ENCODE data around the gene GEMIN7.

The GEMIN7 gene

DNA sequence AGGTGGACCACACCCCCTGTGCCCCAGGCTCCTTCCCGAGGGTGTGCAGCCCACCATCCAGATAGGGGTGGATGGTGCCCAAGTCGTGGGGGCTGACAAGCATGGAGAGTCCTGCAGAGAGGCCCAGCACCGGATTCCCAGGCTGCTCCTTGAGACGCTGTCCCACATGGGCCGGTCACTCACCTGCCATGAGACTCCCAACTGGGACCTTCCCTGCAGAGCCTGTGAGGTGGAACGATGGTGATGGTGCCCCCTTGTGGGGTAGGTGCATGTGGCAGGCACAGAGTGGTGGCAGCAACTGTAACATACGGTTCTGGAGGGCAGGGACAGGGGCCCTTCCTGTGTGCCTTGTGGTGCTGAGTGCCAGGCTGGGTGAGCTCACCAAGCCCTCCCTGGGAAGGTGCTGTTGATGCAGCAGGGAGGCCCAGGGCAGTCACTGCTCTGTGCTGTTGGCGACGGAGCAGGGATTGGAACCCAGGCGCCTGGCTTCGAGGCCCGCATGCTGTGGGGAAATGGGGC is 47.0 kb downstream of the GEMIN7 start:
- no peak overlapping the region for H2BK15ac ChIP-seq (ENCODE audit: low read length)
- peak overlapping the region; percentile 87 for H3K23ac ChIP-seq (ENCODE audit: low read depth, low read length, poor library complexity)
- no peak overlapping the region for H3K4me3 ChIP-seq (ENCODE audit: low read length in 2 of 2)
- H3K79me1 ChIP-seq (ENCODE audit: low read depth, low read length): peaks cover 22% of the 10 kb centered on the region
- no peak overlapping the region for H3K14ac ChIP-seq (ENCODE audit: low read length)
- WGBS, 2 donors (ENCODE audit: extremely low coverage in 2 of 2, insufficient read length in 2 of 2, insufficient replicate concordance in 1 of 2): no CpG with 5 or more reads among the region's 12 CpGs
- no peak overlapping the region for H2AK5ac ChIP-seq (ENCODE audit: low read depth, low read length)
- H3K4ac ChIP-seq (ENCODE audit: low read length): no peak overlapping the region
- H3K27me3 ChIP-seq (ENCODE audit: control insufficient read depth in 3 of 3, insufficient read depth in 3 of 3, low read depth in 1 of 3, low read length in 3 of 3): no peaks in the 10 kb centered on the region
- H3K9ac ChIP-seq (ENCODE audit: low read depth, low read length, poor library complexity): no peak overlapping the region
- H2AFZ ChIP-seq (ENCODE audit: low read length): no peak overlapping the region
- no peak overlapping the region for H3K4me2 ChIP-seq (ENCODE audit: insufficient read depth, low read length, poor library complexity, severe bottlenecking)
- peak overlapping the region; percentile 73 for H2BK12ac ChIP-seq (ENCODE audit: low read length)
- H3K27ac ChIP-seq (replicated peaks; ENCODE audit: low read length): no peak overlapping the region
- no peak overlapping the region for H4K91ac ChIP-seq (ENCODE audit: low read depth, low read length, poor library complexity)
- peak; percentile 41 for DNase-seq (ENCODE audit: low spot score)
- peak overlapping the region; percentile 44 for H3K18ac ChIP-seq (ENCODE audit: low read length)
- H3K36me3 ChIP-seq (replicated peaks in 1 of 2; ENCODE audit: control insufficient read depth in 2 of 2, insufficient read depth in 2 of 2, low read length in 2 of 2): no peaks in the 10 kb centered on the region
- no peak overlapping the region for H2BK120ac ChIP-seq (ENCODE audit: low read depth, low read length)
- H2BK5ac ChIP-seq (ENCODE audit: low read length): no peak overlapping the region
- H3K9me3 ChIP-seq (replicated peaks in 1 of 2; ENCODE audit: control insufficient read depth in 2 of 2, insufficient read depth in 1 of 2, low read depth in 1 of 2, low read length in 2 of 2): no peaks in the 10 kb centered on the region
- no peak overlapping the region for H4K8ac ChIP-seq (ENCODE audit: low read depth, low read length)
- peaks cover 4 to 9% of the 10 kb centered on the region in 2 donors for H3K4me1 ChIP-seq (ENCODE audit: control insufficient read depth in 2 of 2, insufficient read depth in 1 of 2, low read depth in 1 of 2, low read length in 2 of 2)

DNA sequence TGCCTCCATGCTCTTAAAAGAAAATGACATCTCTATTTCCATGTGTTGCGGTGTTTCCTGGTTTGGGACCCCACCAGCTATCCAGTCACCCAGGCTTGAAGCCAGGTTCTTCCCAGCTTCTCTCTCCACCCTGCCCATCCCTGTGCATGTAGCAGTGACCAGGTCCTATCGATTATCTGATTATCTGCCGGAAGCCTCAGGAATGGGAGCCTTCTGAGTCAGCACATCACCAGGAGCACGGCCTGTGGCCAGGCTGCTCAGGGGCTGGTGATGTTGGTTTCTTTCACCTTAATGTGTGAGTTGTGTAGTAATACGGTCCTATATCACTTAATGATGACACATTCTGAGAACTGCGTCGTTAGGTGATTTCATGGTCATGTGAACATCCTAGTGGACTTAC is 47.6 kb downstream of the GEMIN7 start:
- no peak overlapping the region for H2BK5ac ChIP-seq (ENCODE audit: low read length)
- no peak overlapping the region for H2BK120ac ChIP-seq (ENCODE audit: low read depth, low read length)
- H3K4me3 ChIP-seq (ENCODE audit: low read length in 2 of 2): no peak overlapping the region
- no peak overlapping the region for H2AFZ ChIP-seq (ENCODE audit: low read length)
- H3K4me2 ChIP-seq (ENCODE audit: insufficient read depth, low read length, poor library complexity, severe bottlenecking): no peak overlapping the region
- no peak overlapping the region for H2BK15ac ChIP-seq (ENCODE audit: low read length)
- no peak overlapping the region for H3K14ac ChIP-seq (ENCODE audit: low read length)
- DNase-seq (ENCODE audit: low spot score): no peak
- H3K27ac ChIP-seq (replicated peaks; ENCODE audit: low read length): no peak overlapping the region
- no CpG with 5 or more reads among the region's 7 CpGs for WGBS, 2 donors (ENCODE audit: extremely low coverage in 2 of 2, insufficient read length in 2 of 2, insufficient replicate concordance in 1 of 2)
- no peak overlapping the region for H4K91ac ChIP-seq (ENCODE audit: low read depth, low read length, poor library complexity)
- no peak overlapping the region for H2BK12ac ChIP-seq (ENCODE audit: low read length)
- H3K9ac ChIP-seq (ENCODE audit: low read depth, low read length, poor library complexity): no peak overlapping the region
- no peak overlapping the region for H3K4ac ChIP-seq (ENCODE audit: low read length)
- H2AK5ac ChIP-seq (ENCODE audit: low read depth, low read length): no peak overlapping the region
- H3K79me1 ChIP-seq (ENCODE audit: low read depth, low read length): peaks cover 23% of the 10 kb centered on the region
- peaks cover 4 to 10% of the 10 kb centered on the region in 2 donors for H3K4me1 ChIP-seq (ENCODE audit: control insufficient read depth in 2 of 2, insufficient read depth in 1 of 2, low read depth in 1 of 2, low read length in 2 of 2)
- no peak overlapping the region for H3K18ac ChIP-seq (ENCODE audit: low read length)
- peak overlapping the region; percentile 10 for H3K23ac ChIP-seq (ENCODE audit: low read depth, low read length, poor library complexity)
- no peaks in the 10 kb centered on the region for H3K36me3 ChIP-seq (replicated peaks in 1 of 2; ENCODE audit: control insufficient read depth in 2 of 2, insufficient read depth in 2 of 2, low read length in 2 of 2)
- H3K27me3 ChIP-seq (ENCODE audit: control insufficient read depth in 3 of 3, insufficient read depth in 3 of 3, low read depth in 1 of 3, low read length in 3 of 3): no peaks in the 10 kb centered on the region
- no peaks in the 10 kb centered on the region for H3K9me3 ChIP-seq (replicated peaks in 1 of 2; ENCODE audit: control insufficient read depth in 2 of 2, insufficient read depth in 1 of 2, low read depth in 1 of 2, low read length in 2 of 2)
- no peak overlapping the region for H4K8ac ChIP-seq (ENCODE audit: low read depth, low read length)

GRCh38 chr19:45128146-45128545 is 49.1 kb downstream of the GEMIN7 start:
- H3K14ac ChIP-seq (ENCODE audit: low read length): no peak overlapping the region
- no peaks in the 10 kb centered on the region for H3K27me3 ChIP-seq (ENCODE audit: control insufficient read depth in 3 of 3, insufficient read depth in 3 of 3, low read depth in 1 of 3, low read length in 3 of 3)
- no peak overlapping the region for H4K8ac ChIP-seq (ENCODE audit: low read depth, low read length)
- no peak overlapping the region for H2AFZ ChIP-seq (ENCODE audit: low read length)
- no peak overlapping the region for H3K23ac ChIP-seq (ENCODE audit: low read depth, low read length, poor library complexity)
- H2BK15ac ChIP-seq (ENCODE audit: low read length): no peak overlapping the region
- peaks cover 4 to 10% of the 10 kb centered on the region in 2 donors for H3K4me1 ChIP-seq (ENCODE audit: control insufficient read depth in 2 of 2, insufficient read depth in 1 of 2, low read depth in 1 of 2, low read length in 2 of 2)
- H3K4me3 ChIP-seq (ENCODE audit: low read length in 2 of 2): no peak overlapping the region
- H3K4ac ChIP-seq (ENCODE audit: low read length): no peak overlapping the region
- WGBS, 2 donors (ENCODE audit: extremely low coverage in 2 of 2, insufficient read length in 2 of 2, insufficient replicate concordance in 1 of 2): no CpG with 5 or more reads among the region's 5 CpGs
- DNase-seq (ENCODE audit: low spot score): no peak
- peaks cover 18% of the 10 kb centered on the region for H3K79me1 ChIP-seq (ENCODE audit: low read depth, low read length)
- peaks cover 0 to 2% of the 10 kb centered on the region in 2 donors for H3K36me3 ChIP-seq (replicated peaks in 1 of 2; ENCODE audit: control insufficient read depth in 2 of 2, insufficient read depth in 2 of 2, low read length in 2 of 2)
- no peaks in the 10 kb centered on the region for H3K9me3 ChIP-seq (replicated peaks in 1 of 2; ENCODE audit: control insufficient read depth in 2 of 2, insufficient read depth in 1 of 2, low read depth in 1 of 2, low read length in 2 of 2)
- H2BK120ac ChIP-seq (ENCODE audit: low read depth, low read length): no peak overlapping the region
- no peak overlapping the region for H2BK5ac ChIP-seq (ENCODE audit: low read length)
- H3K18ac ChIP-seq (ENCODE audit: low read length): no peak overlapping the region
- no peak overlapping the region for H2BK12ac ChIP-seq (ENCODE audit: low read length)
- no peak overlapping the region for H3K9ac ChIP-seq (ENCODE audit: low read depth, low read length, poor library complexity)
- no peak overlapping the region for H3K27ac ChIP-seq (replicated peaks; ENCODE audit: low read length)
- H4K91ac ChIP-seq (ENCODE audit: low read depth, low read length, poor library complexity): no peak overlapping the region
- no peak overlapping the region for H3K4me2 ChIP-seq (ENCODE audit: insufficient read depth, low read length, poor library complexity, severe bottlenecking)
- no peak overlapping the region for H2AK5ac ChIP-seq (ENCODE audit: low read depth, low read length)

DNA sequence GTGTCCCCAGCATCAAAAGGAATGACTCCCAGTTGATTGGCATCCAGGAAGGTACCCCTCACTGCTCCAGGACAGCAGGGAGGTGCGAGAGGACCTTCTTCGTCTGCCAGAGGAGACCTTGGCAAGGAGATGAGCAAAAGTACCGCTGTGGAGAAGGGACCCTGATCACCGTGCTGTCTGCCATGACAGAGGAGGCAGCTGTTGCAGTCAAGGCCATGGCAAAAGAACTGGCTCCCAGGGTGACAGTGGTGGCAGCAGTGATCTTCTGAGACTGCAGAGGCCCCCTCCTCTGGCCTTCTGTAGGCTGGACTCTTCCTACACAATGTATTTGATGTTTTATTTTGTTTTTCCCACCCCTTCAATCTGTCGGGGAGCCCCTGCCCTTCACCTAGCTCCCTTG is 49.7 kb downstream of the GEMIN7 start:
- H3K9ac ChIP-seq (ENCODE audit: low read depth, low read length, poor library complexity): no peak overlapping the region
- H3K23ac ChIP-seq (ENCODE audit: low read depth, low read length, poor library complexity): no peak overlapping the region
- H3K14ac ChIP-seq (ENCODE audit: low read length): no peak overlapping the region
- H3K4me1 ChIP-seq (ENCODE audit: control insufficient read depth in 2 of 2, insufficient read depth in 1 of 2, low read depth in 1 of 2, low read length in 2 of 2): peaks cover 4 to 10% of the 10 kb centered on the region in 2 donors
- H3K4me3 ChIP-seq (ENCODE audit: low read length in 2 of 2): no peak overlapping the region
- no peak overlapping the region for H4K91ac ChIP-seq (ENCODE audit: low read depth, low read length, poor library complexity)
- H3K36me3 ChIP-seq (replicated peaks in 1 of 2; ENCODE audit: control insufficient read depth in 2 of 2, insufficient read depth in 2 of 2, low read length in 2 of 2): peaks cover 0 to 4% of the 10 kb centered on the region in 2 donors
- H2AFZ ChIP-seq (ENCODE audit: low read length): no peak overlapping the region
- no peak overlapping the region for H3K18ac ChIP-seq (ENCODE audit: low read length)
- H3K27me3 ChIP-seq (ENCODE audit: control insufficient read depth in 3 of 3, insufficient read depth in 3 of 3, low read depth in 1 of 3, low read length in 3 of 3): no peaks in the 10 kb centered on the region
- H3K4me2 ChIP-seq (ENCODE audit: insufficient read depth, low read length, poor library complexity, severe bottlenecking): no peak overlapping the region
- no CpG with 5 or more reads among the region's 5 CpGs for WGBS, 2 donors (ENCODE audit: extremely low coverage in 2 of 2, insufficient read length in 2 of 2, insufficient replicate concordance in 1 of 2)
- no peak overlapping the region for H2BK15ac ChIP-seq (ENCODE audit: low read length)
- no peak overlapping the region for H2BK120ac ChIP-seq (ENCODE audit: low read depth, low read length)
- no peak overlapping the region for H3K27ac ChIP-seq (replicated peaks; ENCODE audit: low read length)
- H3K79me1 ChIP-seq (ENCODE audit: low read depth, low read length): peaks cover 16% of the 10 kb centered on the region
- H3K4ac ChIP-seq (ENCODE audit: low read length): no peak overlapping the region
- H4K8ac ChIP-seq (ENCODE audit: low read depth, low read length): no peak overlapping the region
- no peak overlapping the region for H2AK5ac ChIP-seq (ENCODE audit: low read depth, low read length)
- peaks cover 0 to 2% of the 10 kb centered on the region in 2 donors for H3K9me3 ChIP-seq (replicated peaks in 1 of 2; ENCODE audit: control insufficient read depth in 2 of 2, insufficient read depth in 1 of 2, low read depth in 1 of 2, low read length in 2 of 2)
- no peak for DNase-seq (ENCODE audit: low spot score)
- H2BK5ac ChIP-seq (ENCODE audit: low read length): no peak overlapping the region
- no peak overlapping the region for H2BK12ac ChIP-seq (ENCODE audit: low read length)

Measured in neuronal stem cell (in vitro differentiated cells).